GM18511 (cell line): ENCODE results near the gene THADA.
"Not testable (repeated sequence)": the region's sequence is repeated elsewhere in the genome, so short reads cannot be mapped to it uniquely, and the experiment has no call there.

ENCODE experiments used
- ATAC-seq: cut with Tn5 transposase; IDR thresholded peaks from one replicate; pipeline ENCODE4 v1.9.1; 2021; ENCODE audit warnings: mild to moderate bottlenecking, moderate library complexity; ENCODE audit not compliant: unreplicated experiment

The THADA gene

DNA sequence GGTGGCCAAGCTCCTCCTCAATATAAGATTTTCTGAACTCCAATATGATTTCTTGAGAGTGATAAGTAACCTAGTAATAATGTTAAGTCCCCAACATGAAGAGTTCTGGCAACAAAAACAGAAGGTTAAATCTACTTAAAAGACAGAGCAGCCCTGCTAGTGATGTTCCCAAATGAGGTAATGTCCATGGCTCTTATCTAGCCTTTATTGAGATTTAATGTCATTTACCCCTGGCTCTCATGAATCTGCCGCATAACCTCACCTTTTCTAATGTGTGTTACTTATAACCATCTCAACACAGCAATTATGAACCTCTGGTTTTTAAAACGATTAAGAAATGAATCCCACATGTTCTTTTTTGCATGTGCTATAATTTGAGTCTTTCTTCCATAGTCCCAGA is 201.9 kb downstream of the THADA start:
- ATAC-seq: no peak

DNA sequence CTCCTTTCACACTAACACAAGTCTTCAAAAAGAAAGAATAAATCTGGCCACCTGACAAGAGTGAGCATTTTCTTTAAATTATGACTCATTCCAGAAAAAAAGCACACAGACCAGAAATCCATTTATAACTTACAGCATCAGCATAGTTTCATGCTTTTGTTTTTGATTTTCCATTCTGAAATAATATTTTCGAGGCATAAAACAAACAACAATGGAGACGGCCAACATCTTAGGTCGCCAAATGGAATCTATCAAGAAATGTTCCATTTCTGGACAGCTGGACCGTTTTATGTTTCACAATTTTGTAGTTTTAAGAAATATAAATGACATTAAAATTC is 204.0 kb downstream of the THADA start:
- no peak for ATAC-seq

DNA sequence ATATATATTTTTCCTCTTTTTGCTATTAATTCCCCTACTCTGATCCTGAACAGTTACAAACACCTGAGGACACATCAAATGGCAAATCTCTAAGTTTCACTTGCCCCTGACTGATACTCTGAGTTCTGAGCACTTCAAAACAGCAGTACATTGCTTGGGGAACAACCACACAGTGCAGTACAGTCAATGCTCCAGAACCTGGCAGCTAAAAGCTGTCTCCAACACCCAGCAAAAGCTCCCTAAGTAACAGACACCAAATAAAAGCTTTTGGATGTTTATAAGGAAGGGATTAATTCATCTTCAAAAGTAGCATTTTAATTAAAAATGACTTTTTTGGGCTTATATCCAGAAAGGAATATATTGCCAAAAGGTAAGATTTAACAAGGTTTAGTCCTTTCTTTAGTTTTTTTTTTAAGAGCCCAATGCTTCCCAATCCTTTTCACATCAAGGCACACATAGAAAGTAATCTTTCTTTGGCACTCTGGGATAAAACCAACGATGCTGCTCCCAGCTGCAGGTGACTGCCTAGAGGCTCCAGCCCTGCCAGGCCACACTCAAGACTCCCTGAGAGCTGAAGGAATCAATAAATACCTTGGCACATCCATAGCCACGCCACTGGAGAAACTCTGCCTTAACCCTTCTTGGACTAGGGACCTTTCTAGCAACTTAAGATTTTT is 204.5 kb downstream of the THADA start:
- no peak for ATAC-seq

DNA sequence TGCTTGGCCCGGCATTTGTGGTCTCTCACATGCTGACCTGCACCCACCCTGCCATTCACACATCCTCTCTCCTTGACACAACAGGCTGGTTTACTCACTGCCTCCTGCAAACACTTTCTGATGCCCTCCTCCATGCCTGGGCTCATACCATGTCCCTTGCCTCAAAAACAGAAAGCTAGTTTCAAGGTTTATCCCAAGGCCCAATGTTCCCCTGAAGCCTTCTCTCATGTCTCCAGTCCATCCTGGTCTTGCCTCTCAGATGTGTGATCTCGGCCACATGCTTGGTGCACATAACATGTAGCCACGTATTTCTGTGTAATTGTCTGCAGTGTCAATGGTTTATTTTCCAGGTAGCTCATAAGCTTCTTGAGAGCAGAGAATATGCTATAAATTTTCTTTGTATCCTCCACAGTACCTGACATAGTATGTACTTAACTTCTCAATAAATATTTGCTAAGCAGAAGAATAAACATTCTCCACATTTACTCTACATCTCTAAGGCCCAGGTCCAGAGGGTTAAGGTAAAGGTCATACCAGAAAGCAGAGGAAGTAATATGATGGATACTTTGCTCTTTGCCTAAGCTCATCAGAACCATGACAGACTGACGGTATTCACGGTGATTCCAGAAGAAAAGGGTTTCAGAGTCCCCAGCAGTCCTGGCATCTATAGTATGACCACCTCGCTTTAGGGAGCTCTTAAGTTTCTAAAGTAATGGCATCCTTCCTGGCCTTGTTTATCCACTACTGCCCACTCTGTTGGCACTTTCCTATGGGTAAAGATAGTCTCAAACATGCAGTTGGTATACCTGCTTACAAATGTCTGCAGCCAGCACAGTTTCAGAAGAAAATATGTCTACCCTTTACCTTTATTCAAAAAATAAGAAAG is 206.0 kb downstream of the THADA start:
- ATAC-seq: no peak

DNA sequence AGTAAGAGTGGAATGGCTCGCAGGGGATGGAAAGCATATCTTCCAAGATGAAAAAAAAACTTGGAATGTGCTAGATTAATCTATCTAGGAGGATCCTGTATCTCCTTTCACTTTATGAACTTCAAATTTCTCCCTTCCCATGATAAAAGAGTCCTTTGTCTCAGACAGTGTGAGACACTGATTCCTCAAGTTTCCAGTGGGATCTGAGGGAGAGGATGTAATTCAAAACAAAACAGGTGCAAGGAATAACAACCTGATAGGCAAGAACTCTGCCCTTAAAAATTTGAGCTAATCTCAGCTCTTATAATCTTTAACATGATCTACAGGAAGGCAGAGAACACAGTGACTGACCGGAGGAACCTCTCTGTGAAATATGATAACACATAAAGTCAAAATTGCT is 207.5 kb downstream of the THADA start:
- ATAC-seq: no peak

DNA sequence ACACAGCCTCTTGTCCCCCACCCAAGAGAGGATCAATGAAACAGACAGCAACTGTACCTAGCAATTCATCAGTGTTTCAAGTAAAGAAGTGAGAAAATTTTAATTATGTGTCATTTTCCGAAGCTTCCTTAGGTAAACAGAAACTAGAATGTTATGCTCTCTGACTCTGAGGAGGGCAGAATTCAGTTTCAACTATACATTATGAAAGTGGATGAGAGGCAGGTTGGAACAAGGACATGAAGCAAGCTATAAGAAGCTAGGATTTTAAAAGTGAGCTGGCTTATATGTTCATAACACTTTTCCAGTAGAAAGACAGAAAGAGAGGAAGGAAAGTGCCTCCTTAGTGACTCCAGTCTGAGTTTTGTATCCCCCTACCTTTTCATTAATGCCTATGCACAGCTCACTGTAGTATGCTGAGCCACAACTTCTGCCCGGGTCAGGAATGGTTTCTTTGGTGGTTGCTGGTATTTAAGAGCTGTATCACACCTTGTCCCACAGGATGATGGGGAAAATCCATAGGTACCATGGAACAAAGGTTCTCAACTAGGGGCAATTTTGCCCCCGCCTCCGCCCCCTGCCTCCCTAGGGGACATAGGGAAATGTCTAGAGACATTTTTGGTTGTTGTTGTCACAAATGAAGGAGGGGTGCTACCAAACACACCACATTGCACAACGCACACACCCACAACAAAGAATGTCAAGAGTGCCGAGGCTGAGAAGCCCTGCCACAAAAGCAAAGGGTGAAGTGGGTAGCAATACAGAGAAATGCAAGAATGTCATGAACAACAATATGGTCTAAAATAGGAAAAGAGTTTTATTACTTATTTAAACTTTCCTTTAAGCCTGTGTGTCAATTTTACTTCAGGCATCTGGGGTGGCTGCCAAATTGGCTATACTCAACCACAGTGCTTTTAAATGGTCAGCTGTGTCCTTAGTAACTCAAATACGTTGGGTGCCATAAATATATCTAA is 208.5 kb downstream of the THADA start:
- ATAC-seq: peak; percentile 88

DNA sequence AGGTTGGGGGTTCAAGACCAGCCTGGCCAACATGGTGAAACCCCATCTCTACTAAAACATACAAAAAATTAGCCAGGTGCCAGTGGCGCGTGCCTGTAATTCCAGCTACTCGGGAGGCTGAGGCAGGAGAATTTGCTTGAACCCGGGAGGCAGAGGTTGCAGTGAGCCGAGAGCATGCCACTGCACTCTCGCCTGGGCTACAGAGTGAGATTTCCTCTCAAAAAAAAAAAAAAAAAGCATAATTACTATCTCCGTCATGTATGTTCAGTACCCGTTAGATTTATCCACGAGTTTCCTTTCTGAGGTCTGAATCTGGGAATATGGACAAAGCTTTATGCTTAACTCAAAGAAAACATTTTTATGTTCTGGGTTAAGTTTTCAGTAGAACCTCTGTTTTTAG is 209.2 kb downstream of the THADA start:
- not testable (repeated sequence) for ATAC-seq

DNA sequence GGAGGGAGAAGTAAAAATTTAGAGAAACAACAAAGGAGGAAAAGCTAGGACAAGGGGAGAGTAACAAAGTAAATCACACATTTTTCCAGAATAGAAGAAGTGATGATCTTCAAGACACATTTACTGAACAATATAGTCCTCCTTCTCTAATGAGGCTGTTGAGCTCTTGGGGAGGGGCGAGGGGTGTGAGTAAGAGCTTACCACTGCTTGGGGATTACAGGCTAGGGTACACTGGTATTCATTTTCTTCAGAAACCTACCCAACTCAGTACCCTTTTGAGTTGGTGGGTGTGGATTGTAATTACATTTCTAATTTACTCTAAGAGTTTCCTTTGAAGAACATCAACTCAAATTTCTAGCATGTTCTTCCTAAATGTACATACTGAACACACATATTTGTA is 211.7 kb downstream of the THADA start:
- ATAC-seq: no peak

DNA sequence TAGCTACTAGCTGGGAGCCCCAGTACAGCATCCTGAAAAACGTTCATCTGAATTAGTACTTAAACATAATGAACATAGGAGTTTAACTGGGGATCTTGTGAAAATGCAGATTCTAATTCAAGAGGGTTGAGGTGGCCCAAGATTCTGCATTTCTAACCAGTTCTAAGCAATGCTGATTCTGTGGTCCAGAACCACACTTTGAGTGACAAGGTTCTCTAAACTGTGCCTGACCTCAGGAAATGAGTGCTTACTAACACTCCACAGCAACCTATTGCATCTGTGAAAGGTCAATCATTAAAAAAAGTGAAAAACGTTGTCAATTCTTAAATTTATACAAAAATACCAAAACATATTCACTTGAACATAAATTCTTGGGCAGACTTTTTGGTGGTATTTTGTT is 212.3 kb downstream of the THADA start:
- ATAC-seq: no peak

DNA sequence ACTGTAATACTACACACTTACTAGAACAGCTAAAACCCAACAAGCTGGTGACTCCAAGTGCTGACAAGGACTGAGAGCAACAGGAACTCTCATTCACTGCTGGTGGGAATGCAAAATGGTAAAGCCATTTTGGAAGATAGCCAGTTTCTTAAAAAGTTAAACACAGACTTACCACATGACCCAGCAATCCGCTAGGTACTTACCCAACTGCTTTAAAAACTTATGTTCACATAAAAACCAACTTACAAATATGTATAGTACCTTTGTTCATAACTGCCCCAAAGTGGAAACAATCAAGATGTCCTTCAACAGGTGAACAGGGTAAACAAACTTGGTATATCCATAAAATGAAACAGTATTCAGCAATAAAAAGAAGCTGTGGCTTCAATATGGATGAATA is 216.3 kb downstream of the THADA start:
- no peak for ATAC-seq

DNA sequence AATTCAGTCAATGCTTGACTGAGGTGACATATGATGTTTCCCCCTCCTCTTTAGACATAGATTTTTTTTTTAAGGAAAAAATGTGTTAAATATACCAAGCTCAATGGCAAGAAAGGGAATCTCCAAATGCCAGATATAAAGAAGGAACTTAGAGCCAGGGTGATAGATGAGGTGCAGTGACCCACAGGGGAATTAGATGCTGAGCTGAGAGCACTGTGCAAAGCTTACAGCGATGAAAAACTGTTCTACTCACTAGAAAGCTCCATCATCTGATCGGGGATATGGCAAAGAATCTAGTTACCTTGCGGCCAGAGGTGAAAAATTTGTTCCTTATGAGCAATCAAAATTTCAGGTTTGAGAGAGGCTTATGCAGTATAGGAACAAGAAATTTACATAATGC is 218.5 kb downstream of the THADA start:
- ATAC-seq: no peak

DNA sequence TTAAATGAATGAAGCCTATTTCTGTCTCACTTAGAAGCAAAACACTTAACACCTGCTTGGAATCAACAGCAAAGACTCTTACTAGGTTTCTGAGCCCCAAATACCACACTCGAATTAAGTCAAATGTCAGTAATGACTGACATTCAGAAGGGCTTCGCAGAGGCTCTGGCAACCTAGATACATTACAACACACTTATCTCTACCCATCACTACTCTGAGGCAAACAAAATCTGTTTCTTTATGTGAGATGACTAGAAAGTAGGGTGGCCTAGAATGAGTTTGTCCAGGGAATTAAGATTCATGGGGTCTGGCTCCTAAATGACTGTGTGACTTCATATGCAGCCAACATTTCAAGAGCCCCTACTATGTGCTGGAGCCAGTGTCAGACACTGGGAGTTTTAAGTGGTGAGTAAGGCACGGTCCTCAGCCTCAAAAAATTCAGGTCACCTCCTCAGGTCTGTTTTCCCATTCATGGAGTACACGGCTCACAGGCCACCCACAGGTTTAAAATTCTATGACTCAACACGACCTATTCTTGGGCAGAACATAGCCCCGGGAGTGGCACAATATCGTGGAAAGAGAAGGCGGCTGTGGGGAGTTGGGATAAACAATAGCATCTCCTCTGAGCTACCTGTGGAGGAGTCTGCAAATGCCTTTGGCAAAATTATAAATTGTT is 219.2 kb downstream of the THADA start:
- ATAC-seq: no peak

DNA sequence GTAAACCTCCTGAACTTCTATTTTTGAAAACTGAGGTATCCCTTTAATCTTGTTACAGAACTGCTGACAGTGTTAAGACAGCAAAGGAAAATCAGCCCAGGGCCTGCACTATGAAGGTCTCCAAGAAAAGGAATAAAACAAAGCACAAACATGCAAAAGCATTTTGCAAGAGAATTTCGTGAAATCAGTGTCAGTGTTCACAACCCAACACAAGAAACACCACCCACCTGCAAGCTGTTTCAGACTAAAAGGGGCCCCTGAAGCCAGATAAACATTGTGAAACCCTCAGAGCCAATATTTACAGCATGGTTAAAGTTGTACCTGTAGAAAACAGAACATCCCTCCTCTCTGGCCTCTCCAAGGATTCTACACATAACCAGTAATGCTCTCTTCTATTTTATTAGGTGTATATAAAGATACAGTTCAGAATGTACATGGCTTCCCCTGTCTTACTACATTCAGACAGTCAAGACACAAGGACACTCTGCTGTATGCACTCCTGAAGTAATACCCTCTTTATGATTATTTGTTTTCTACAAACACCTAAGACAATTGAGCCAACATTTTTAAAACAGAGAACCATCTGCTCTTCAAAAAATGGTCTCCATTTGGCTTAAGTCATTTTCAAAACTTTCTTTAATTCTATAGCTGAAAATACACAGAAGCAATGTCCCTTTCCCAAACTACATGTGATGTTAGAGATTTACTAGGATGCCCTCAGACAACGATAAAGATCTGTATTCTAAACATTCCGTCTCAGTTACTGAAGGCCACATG is 219.9 kb downstream of the THADA start:
- ATAC-seq: no peak

DNA sequence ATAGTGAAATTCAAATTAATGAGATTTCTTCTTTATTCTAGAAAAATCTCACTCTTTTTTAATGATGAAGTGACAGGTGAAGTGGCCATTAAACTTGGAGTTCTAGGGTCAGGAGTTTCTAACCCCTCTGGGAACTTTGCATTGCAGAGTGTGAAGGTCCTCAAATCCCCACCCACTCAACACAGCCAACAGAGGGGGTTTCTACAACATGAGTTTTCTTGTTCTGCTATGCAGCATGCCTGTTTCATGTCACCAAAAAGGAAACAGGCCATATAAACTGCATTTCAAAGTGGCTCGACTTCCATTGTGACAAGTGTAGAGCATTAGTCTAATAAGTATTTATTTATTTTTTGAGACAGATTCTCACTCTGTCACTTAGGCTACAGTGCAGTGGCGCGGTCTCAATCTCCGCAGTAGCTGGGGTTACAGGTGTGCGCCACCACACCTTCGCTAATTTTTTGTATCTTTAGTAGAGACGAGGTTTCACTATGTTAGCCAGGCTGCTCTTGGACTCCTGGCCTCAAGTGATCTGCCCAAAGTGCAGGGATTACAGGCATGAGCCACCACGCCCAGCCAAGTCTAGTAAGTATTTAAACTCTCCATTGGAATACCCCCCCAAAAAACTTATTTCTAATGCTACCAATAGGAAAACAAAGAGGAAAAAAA is 223.3 kb downstream of the THADA start:
- ATAC-seq: no peak

DNA sequence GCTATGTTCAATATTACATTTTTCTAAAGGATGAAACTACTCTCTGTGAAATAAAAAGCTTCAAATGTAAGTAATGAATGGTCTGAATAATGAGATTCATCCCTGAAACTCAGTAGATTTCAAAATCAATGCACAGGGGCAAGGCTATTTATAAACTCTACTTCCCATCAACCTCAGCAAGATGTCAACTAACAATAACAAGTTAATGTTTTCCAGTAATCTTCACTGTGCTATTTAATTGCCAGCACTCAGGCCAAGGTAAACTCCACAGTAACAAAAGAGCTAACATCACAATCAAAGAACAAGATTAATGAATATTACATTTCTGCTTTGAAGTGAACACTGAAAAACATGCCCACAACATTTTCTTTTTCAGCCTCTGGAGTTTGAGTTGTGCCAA is 225.1 kb downstream of the THADA start:
- no peak for ATAC-seq

DNA sequence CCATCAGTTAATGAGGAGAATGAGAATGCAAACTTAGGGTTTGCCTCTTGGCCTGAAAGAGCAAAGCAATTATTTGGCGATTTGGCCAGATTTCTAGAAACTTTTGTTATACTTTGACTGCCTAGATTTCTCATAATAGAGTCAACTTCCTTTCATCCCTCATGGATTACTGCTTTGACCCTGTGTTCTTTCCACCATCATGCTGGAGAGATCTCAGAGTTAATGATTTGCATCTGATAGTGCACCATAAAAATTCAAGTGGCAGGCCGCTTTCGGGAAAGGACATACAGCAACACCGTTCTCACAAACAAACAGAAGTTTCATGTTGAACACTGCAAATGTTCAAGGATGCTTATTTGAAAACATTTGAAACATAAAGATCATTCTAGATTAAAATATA is 225.7 kb downstream of the THADA start:
- ATAC-seq: no peak

DNA sequence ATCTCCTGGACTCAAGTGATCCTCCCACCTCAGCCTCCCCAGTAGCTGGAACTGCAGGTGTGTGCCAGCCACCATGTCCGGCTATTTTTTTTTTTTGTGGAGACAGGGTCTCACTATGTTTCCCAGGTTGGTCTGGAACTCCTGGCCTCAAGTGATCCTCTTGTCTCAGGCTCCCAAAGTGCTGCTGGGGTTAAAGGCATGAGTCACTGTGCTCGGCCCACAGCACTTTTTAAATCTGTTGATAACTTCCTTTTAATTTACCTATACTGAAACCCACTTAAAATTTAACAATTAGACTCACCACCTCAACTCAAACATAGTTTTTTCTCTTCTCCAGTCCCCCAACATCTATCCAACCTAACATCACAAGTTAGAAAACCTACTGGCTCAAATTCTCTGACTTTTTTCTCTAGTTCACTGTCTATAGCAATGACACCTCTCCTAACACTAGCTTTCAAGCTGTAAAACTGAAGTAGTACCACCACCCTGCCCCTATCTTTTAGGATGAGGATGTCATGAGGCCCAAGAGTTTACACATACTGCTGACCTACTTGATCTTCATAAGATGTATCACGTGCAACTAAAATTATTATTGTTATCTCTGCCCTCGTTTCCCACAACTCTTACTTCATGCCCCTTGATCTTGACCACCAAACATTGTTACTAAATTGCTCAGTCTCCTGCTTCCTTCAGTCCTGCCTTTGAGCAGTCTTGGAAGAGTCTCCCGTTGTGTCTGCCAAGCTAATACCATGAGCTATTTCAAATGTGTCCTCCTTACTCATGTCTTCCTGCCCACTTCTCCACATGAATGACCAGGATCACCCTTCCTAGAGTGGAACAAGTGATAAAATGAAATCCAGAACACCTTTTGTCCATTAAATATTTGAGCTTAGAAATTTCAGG is 227.1 kb downstream of the THADA start:
- no peak for ATAC-seq

DNA sequence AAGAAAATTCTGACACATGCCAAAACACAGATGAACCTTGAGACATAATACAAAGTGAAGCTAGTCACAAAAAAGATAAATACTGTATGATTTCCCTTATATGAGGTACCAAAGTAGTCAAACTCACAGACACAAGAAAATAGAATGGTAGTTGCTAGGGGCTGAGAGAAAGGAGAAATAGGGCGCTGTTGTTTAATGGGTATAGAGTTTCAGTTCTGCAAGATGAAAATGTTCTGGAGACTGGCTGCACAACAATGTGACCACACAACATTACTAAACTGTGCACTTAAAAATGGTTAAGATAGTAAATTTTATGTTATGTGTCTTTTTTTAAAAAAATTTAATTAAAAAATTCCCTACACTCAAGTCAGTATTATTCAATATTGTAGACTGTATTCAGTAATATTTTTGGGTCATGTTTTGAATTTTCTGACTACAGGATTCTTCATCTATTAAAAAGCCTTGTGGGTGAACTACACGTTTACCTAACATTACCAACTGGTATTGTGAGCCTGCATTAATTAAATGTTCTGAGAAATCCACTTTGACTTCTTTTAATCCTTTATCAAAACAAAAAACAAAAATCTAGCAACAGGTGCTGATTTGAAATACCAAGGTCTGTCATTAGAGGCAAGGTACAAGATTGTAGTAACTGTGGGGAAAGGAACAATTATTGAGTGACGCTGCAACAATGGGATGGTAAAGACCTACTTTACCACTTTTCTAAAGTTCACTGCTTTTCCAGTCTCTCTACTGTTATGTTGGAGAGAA is 228.6 kb downstream of the THADA start:
- no peak for ATAC-seq
